ENCODE data around the gene RSPO4. TPM values are rescaled to one million over a fixed set of nuclear protein-coding genes. Genes with fewer than 3 reads are reported as not detected.

Gene RSPO4
- total RNA-seq, 1 donor from 2014 or later: 1.2 TPM

DNA sequence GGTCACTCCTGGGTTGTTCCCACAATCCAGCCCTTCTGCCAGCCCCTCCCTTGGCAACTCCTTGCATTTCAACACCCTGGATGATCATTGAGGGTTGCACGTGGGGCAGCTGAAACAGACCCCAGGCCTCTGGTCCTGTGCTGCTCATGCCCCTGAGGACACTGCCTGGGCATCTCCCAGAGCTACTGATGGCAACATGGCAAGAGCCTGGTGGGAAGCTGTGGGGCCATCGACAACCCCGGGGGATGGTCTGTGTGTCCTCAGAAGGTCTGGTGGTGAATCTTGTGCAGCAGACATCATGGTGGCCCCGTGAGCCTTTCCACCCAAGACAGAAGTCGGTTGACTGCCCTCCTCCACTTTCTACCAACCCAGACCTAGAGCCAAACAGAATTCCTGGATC, 81.0 kb downstream of the RSPO4 start:
- H3K4me3 ChIP-seq (ENCODE audit: low read depth, low read length): no peak overlapping the region
- TF ChIP-seq, protein P1, sequence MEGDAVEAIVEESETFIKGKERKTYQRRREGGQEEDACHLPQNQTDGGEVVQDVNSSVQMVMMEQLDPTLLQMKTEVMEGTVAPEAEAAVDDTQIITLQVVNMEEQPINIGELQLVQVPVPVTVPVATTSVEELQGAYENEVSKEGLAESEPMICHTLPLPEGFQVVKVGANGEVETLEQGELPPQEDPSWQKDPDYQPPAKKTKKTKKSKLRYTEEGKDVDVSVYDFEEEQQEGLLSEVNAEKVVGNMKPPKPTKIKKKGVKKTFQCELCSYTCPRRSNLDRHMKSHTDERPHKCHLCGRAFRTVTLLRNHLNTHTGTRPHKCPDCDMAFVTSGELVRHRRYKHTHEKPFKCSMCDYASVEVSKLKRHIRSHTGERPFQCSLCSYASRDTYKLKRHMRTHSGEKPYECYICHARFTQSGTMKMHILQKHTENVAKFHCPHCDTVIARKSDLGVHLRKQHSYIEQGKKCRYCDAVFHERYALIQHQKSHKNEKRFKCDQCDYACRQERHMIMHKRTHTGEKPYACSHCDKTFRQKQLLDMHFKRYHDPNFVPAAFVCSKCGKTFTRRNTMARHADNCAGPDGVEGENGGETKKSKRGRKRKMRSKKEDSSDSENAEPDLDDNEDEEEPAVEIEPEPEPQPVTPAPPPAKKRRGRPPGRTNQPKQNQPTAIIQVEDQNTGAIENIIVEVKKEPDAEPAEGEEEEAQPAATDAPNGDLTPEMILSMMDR (conservative IDR thresholded peaks at IDR 0.05; ENCODE audit: low read depth, low read length): no peak
- DNase-seq (ENCODE audit: low read depth): no peak

DNA sequence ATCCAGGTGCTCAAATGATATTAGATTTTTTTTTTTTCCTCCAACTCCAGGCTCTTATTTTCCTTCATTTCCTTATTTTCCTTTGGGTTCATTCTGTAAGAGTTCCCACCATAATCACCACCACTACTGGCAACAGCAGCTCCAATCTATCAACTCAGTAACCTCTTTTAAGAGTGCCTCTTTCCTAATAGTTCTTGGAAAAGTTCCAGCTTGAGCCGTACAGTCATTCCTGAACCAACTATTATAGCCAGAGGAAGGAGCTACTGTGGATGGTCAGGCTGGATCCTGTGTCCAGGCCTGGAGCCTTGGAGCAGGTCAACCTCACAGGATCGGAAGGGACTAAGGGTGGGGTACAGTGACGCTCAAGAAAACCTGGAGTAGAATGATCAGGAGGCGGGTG, 81.8 kb downstream of the RSPO4 start:
- TF ChIP-seq, protein P1 (conservative IDR thresholded peaks at IDR 0.05; ENCODE audit: low read depth, low read length): no peak
- no peak overlapping the region for H3K4me3 ChIP-seq (ENCODE audit: low read depth, low read length)

DNA sequence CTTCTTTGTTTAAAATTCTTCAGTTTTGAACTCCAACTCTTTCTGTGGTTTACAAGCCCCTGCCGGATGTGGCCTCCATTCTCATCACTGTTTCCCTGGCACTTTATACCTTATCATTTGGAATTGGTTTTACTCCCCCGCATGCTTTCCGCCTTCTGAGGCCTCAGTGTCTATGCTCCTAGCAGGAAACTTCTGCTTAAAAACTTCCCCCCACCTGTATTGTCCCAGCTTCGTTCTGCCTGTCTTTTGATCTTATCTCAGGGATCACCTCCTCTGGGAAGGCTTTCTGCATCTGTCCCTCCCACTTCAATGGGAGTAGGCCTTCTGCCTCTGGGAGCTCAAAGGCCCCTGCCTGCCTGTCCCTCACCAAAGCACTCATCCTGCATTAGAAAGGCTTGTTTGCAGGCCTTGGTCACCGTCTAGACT, 82.6 kb downstream of the RSPO4 start:
- H3K4me3 ChIP-seq (ENCODE audit: low read depth, low read length): no peak overlapping the region
- TF ChIP-seq, protein P1 (conservative IDR thresholded peaks at IDR 0.05; ENCODE audit: low read depth, low read length): no peak
- no peak for DNase-seq (ENCODE audit: low read depth)

More for the DNA sequence above, 81.8 kb downstream of the RSPO4 start:
- DNase-seq (ENCODE audit: low read depth): no peak

DNA sequence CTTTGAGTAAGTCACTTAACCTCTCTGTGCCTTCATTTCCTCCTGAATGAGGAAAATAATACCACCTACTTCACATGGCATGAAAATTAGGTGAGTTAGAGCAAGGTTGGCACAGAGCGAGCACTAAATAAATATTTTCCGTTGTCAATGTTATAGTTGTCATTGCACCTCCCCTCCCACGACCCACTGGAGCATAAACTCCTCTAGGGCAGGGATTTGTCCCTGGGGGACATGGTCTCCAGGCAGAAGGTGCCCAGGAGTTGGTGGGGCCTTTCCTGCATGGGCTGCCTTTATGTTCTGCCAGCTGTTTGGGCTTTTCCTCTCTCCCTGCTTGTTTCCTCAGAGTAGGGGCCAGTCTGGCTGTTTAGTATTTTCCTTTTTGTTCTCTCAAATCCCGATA, 84.7 kb downstream of the RSPO4 start:
- no peak for DNase-seq (ENCODE audit: low read depth)
- H3K4me3 ChIP-seq (ENCODE audit: low read depth, low read length): no peak overlapping the region
- TF ChIP-seq, protein P1 (conservative IDR thresholded peaks at IDR 0.05; ENCODE audit: low read depth, low read length): no peak

DNA sequence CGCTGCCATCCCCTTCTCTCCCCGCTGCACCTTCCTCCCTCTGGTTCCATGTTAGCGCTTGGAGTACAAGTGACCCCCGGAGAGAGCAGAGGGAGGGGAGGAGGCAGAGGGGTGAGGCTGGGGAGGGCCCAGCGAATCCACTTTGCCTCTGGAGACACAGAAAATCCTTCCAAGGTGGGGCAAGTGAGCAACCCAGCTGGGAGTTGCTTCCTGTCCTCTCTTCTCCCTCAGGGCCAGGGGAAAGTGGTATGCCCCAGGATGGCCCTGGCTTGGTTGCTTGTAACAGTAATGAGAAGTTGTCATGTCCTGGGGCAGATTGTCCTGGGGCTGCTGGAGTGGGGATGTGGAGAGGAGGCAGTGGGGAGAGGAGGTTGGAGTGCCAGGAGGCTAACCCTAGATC, 85.3 kb downstream of the RSPO4 start:
- TF ChIP-seq, protein P1 (conservative IDR thresholded peaks at IDR 0.05; ENCODE audit: low read depth, low read length): no peak
- no peak for DNase-seq (ENCODE audit: low read depth)
- H3K4me3 ChIP-seq (ENCODE audit: low read depth, low read length): no peak overlapping the region

DNA sequence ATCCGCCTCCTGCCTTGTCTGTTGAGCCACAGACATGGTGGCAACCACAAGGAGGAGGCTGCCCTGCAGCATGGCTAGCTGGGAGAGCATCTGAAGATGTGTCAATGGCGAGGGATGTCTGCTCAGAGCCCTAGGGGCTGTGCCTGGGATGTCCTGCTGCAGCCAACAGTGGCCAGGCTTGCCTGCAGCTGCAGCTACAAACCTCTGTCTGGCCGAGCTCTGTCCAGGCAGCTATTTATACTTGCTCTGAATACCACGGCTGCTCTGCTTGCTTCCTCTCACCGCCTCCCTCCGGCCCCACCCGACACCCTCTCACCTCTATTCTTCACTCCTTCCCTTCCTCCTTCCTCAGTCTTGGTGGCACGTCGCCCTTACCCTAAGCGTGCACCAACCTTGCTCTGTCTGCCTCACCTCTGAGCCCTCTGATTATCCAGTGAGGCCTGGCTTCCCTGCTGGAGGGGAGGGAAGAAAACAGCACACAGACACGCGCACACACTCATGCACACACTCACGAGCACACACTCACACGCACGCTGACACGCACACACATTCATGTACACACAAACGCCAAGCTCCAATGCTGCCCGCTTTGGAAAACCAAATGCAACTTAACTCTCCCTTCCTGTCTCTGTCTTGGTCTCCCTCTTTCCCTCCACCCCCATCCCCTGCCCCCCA, 85.8 kb downstream of the RSPO4 start, which contains the start of gene ANGPT4:
Gene ANGPT4 (minus strand): TSS at position 210 of the 675 bp plus-strand sequence. CDS start 120 bp downstream, at position 90.
- H3K4me3 ChIP-seq (ENCODE audit: low read depth, low read length): no peak within 1 kb of the TSS
- DNase-seq (ENCODE audit: low read depth): no peak
- TF ChIP-seq, protein P1 (conservative IDR thresholded peaks at IDR 0.05; ENCODE audit: low read depth, low read length): no peak

All from epithelial cell of proximal tubule (primary cell).